ENCODE measurements around the gene PRND. TPM values are rescaled to one million over a fixed set of nuclear protein-coding genes. Genes with fewer than 3 reads are reported as not detected.

Gene PRND
- polyA plus RNA-seq, 1 donor (not counting 4 experiments of a cell fraction or from before 2014, with no cell fraction given): not detected

GRCh38 chr20:4689220-4689619, 32.5 kb upstream of the PRND start:
- Histone ChIP-seq H3K27me3 (ENCODE audit: control insufficient read depth, extremely low read depth, insufficient read depth, low read length) (no peaks in the 10 kb centered on the region), H3K9me3 (ENCODE audit: control insufficient read depth, low read depth, low read length) (no peaks in the 10 kb centered on the region), H3K9ac (ENCODE audit: control insufficient read depth, extremely low read depth, insufficient read depth, low read length) (peak overlapping the region; percentile 91), H3K79me2 (ENCODE audit: control insufficient read depth, insufficient read depth, low read length) (peaks cover 76% of the 10 kb centered on the region), H3K27ac (ENCODE audit: control insufficient read depth, insufficient read depth, low read length) (peak overlapping the region; percentile 90), H3K9me1 (ENCODE audit: control insufficient read depth, extremely low read depth, insufficient read depth, low read length) (peaks cover 3% of the 10 kb centered on the region), H4K20me1 (ENCODE audit: control insufficient read depth, extremely low read depth, insufficient read depth, low read length) (peaks cover 59% of the 10 kb centered on the region), H3K4me1 (ENCODE audit: control insufficient read depth, extremely low read depth, insufficient read depth, low read length) (peaks cover 62% of the 10 kb centered on the region), H3K4me2 (ENCODE audit: control insufficient read depth, extremely low read depth, insufficient read depth, low read depth, low read length) (peak overlapping the region; percentile 90), H2AFZ (ENCODE audit: control insufficient read depth, low read length) (no peak overlapping the region), H3K36me3 (ENCODE audit: control insufficient read depth in 2 of 2, extremely low read depth in 1 of 2, insufficient read depth in 2 of 2, low read length in 2 of 2) (peaks cover 12 to 28% of the 10 kb centered on the region in 2 experiments), H3K4me3 (ENCODE audit: control insufficient read depth in 2 of 3, extremely low read depth in 1 of 3, insufficient read depth in 2 of 3, low read depth in 1 of 3, low read length in 3 of 3) (peak overlapping the region; percentile 9 to 99 (median 97))
- DNase-seq (ENCODE audit: low read depth, low spot score) (no peak), FAIRE-seq (peak; percentile 68)
- TF ChIP-seq CTCF (optimal IDR thresholded peaks at IDR 0.05 in 1 of 3, IDR thresholded peaks at IDR 0.05 in 1 of 3, conservative IDR thresholded peaks at IDR 0.05 in 1 of 3; ENCODE audit: extremely low read depth in 1 of 3, insufficient read depth in 2 of 3, low read length in 3 of 3) (no peak), EZH2 (IDR thresholded peaks at IDR 0.05; ENCODE audit: low read length) (no peak)
- dilution Hi-C loops (cut with MboI; ENCODE audit: extremely low pct_ligation_motif_present, low sequenced_read_pairs): no loop called here

- no peaks in the 10 kb centered on the region for H3K27me3 ChIP-seq (ENCODE audit: control insufficient read depth, extremely low read depth, insufficient read depth, low read length)
- H3K9ac ChIP-seq (ENCODE audit: control insufficient read depth, extremely low read depth, insufficient read depth, low read length): no peak overlapping the region
- DNase-seq (ENCODE audit: low read depth, low spot score) (no peak), FAIRE-seq (no peak)
- H4K20me1 ChIP-seq (ENCODE audit: control insufficient read depth, extremely low read depth, insufficient read depth, low read length): peaks cover 76% of the 10 kb centered on the region
- no peaks in the 10 kb centered on the region for H3K9me3 ChIP-seq (ENCODE audit: control insufficient read depth, low read depth, low read length)
- H3K4me1 ChIP-seq (ENCODE audit: control insufficient read depth, extremely low read depth, insufficient read depth, low read length): peaks cover 50% of the 10 kb centered on the region
- H3K36me3 ChIP-seq (ENCODE audit: control insufficient read depth in 2 of 2, extremely low read depth in 1 of 2, insufficient read depth in 2 of 2, low read length in 2 of 2): peaks cover 19 to 48% of the 10 kb centered on the region in 2 experiments
- peaks cover 99% of the 10 kb centered on the region for H3K79me2 ChIP-seq (ENCODE audit: control insufficient read depth, insufficient read depth, low read length)
- no peak overlapping the region for H3K27ac ChIP-seq (ENCODE audit: control insufficient read depth, insufficient read depth, low read length)
- peaks cover 10% of the 10 kb centered on the region for H3K9me1 ChIP-seq (ENCODE audit: control insufficient read depth, extremely low read depth, insufficient read depth, low read length)
- no peak for TF ChIP-seq EZH2 (IDR thresholded peaks at IDR 0.05; ENCODE audit: low read length)
- dilution Hi-C loops (cut with MboI; ENCODE audit: extremely low pct_ligation_motif_present, low sequenced_read_pairs): no loop called here
- no peak overlapping the region for H2AFZ ChIP-seq (ENCODE audit: control insufficient read depth, low read length)
- peak overlapping the region; percentile 90 for H3K4me2 ChIP-seq (ENCODE audit: control insufficient read depth, extremely low read depth, insufficient read depth, low read depth, low read length)
- H3K4me3 ChIP-seq (ENCODE audit: control insufficient read depth in 2 of 3, extremely low read depth in 1 of 3, insufficient read depth in 2 of 3, low read depth in 1 of 3, low read length in 3 of 3): peak overlapping the region in 1 of 3 experiments; percentile 47
Observed at GRCh38 chr20:4691753-4692152, 30.0 kb upstream of the PRND start.

- TF ChIP-seq CTCF (optimal IDR thresholded peaks at IDR 0.05 in 1 of 3, IDR thresholded peaks at IDR 0.05 in 1 of 3, conservative IDR thresholded peaks at IDR 0.05 in 1 of 3; ENCODE audit: extremely low read depth in 1 of 3, insufficient read depth in 2 of 3, low read length in 3 of 3): no peak
- no peak for TF ChIP-seq EZH2 (IDR thresholded peaks at IDR 0.05; ENCODE audit: low read length)
- Histone ChIP-seq H3K9me1 (ENCODE audit: control insufficient read depth, extremely low read depth, insufficient read depth, low read length) (peaks cover 15% of the 10 kb centered on the region), H4K20me1 (ENCODE audit: control insufficient read depth, extremely low read depth, insufficient read depth, low read length) (peaks cover 77% of the 10 kb centered on the region), H3K9me3 (ENCODE audit: control insufficient read depth, low read depth, low read length) (no peaks in the 10 kb centered on the region), H3K27me3 (ENCODE audit: control insufficient read depth, extremely low read depth, insufficient read depth, low read length) (no peaks in the 10 kb centered on the region), H3K4me3 (ENCODE audit: control insufficient read depth in 2 of 3, extremely low read depth in 1 of 3, insufficient read depth in 2 of 3, low read depth in 1 of 3, low read length in 3 of 3) (no peak overlapping the region), H3K36me3 (ENCODE audit: control insufficient read depth in 2 of 2, extremely low read depth in 1 of 2, insufficient read depth in 2 of 2, low read length in 2 of 2) (peaks cover 22 to 58% of the 10 kb centered on the region in 2 experiments), H3K9ac (ENCODE audit: control insufficient read depth, extremely low read depth, insufficient read depth, low read length) (no peak overlapping the region), H2AFZ (ENCODE audit: control insufficient read depth, low read length) (no peak overlapping the region), H3K79me2 (ENCODE audit: control insufficient read depth, insufficient read depth, low read length) (peaks cover 96% of the 10 kb centered on the region), H3K4me2 (ENCODE audit: control insufficient read depth, extremely low read depth, insufficient read depth, low read depth, low read length) (no peak overlapping the region), H3K27ac (ENCODE audit: control insufficient read depth, insufficient read depth, low read length) (no peak overlapping the region), H3K4me1 (ENCODE audit: control insufficient read depth, extremely low read depth, insufficient read depth, low read length) (peaks cover 39% of the 10 kb centered on the region)
- dilution Hi-C loops (cut with MboI; ENCODE audit: extremely low pct_ligation_motif_present, low sequenced_read_pairs): no loop called here
- no peak for FAIRE-seq
- no peak for DNase-seq (ENCODE audit: low read depth, low spot score)
Observed at GRCh38 chr20:4694076-4694475, 27.6 kb upstream of the PRND start.
